GM23248 (cell line): ENCODE data around the gene PKD1L1. TPM values are rescaled to one million over a fixed set of nuclear protein-coding genes. Genes with fewer than 3 reads are reported as not detected.

ENCODE experiments used
- DNase-seq: peaks from one replicate; pipeline ENCODE4 v3.0.0-alpha.2; 2015
- H2AFZ ChIP-seq: fragments of 200-600 bp; sonication (generic); 2 replicates; pipeline ENCODE4 v1.6.1; 2016; ENCODE audit warnings: antibody characterized with exemption
- H3F3A ChIP-seq: fragments of 200-600 bp; sonication (generic); 2 replicates; pipeline ENCODE4 v1.6.1; 2016; ENCODE audit warnings: mild to moderate bottlenecking, antibody characterized with exemption, mixed run types; ENCODE audit not compliant: insufficient read depth
- H3K27ac ChIP-seq: fragments of 200-600 bp; sonication (generic); 2 replicates; pipeline ENCODE4 v1.5.1; 2016; ENCODE audit warnings: mild to moderate bottlenecking
- H3K27me3 ChIP-seq: fragments of 200-600 bp; sonication (generic); replicated peaks from 2 replicates; pipeline ENCODE4 v1.6.1; 2016; ENCODE audit warnings: mild to moderate bottlenecking; ENCODE audit not compliant: insufficient read depth
- H3K36me3 ChIP-seq: fragments of 200-600 bp; sonication (generic); 2 replicates; pipeline ENCODE4 v1.6.1; 2016; ENCODE audit warnings: low read depth, mild to moderate bottlenecking
- H3K4me1 ChIP-seq: fragments of 200-600 bp; sonication (generic); 2 replicates; pipeline ENCODE4 v1.6.1; 2016; ENCODE audit warnings: mild to moderate bottlenecking; ENCODE audit not compliant: insufficient read depth
- H3K4me2 ChIP-seq: fragments of 200-600 bp; sonication (generic); one replicate; pipeline ENCODE4 v1.6.1; 2016; ENCODE audit warnings: mild to moderate bottlenecking; ENCODE audit not compliant: unreplicated experiment
- H3K4me3 ChIP-seq: fragments of 200-600 bp; sonication (generic); 2 replicates; pipeline ENCODE4 v1.5.1; 2016; ENCODE audit warnings: mild to moderate bottlenecking
- H3K79me2 ChIP-seq: fragments of 200-600 bp; sonication (generic); 2 replicates; pipeline ENCODE4 v1.6.1; 2016; ENCODE audit warnings: mild to moderate bottlenecking; ENCODE audit not compliant: insufficient read depth
- H3K9ac ChIP-seq: fragments of 200-600 bp; sonication (generic); 2 replicates; pipeline ENCODE4 v1.6.1; 2016; ENCODE audit warnings: mild to moderate bottlenecking
- H3K9me2 ChIP-seq: fragments of 200-600 bp; sonication (generic); 2 replicates; pipeline ENCODE4 v1.6.1; 2016; ENCODE audit warnings: mixed run types, mild to moderate bottlenecking, moderate library complexity; ENCODE audit not compliant: insufficient read depth
- H3K9me3 ChIP-seq: fragments of 200-600 bp; sonication (generic); one replicate; pipeline ENCODE4 v1.6.1; 2017; ENCODE audit warnings: low read depth
- H4K20me1 ChIP-seq: fragments of 200-600 bp; sonication (generic); 2 replicates; pipeline ENCODE4 v1.6.0; 2016; ENCODE audit not compliant: insufficient read depth
- EZH2 ChIP-seq: fragments of 200-600 bp; sonication (generic); IDR thresholded peaks from 2 replicates; pipeline ENCODE4 v1.6.1; 2018; ENCODE audit warnings: antibody characterized with exemption, mild to moderate bottlenecking; ENCODE audit not compliant: insufficient read depth, poor library complexity, severe bottlenecking
- EZH2phosphoT487 ChIP-seq: fragments of 200-600 bp; sonication (generic); IDR thresholded peaks from 2 replicates; pipeline ENCODE4 v1.6.1; 2018; ENCODE audit warnings: antibody characterized with exemption, moderate library complexity, mild to moderate bottlenecking, low read depth; ENCODE audit not compliant: insufficient read depth
- WGBS, 2 experiments: methylation state at CpG; one replicate each; pipeline ENCODE4 v1.1.6; 2015 to 2017; ENCODE audit warnings: low lambda C conversion rate in 2 of 2, low coverage in 1 of 2; ENCODE audit errors: missing lambda C conversion rate in 2 of 2; 5-methylcytosine and 5-hydroxymethylcytosine counted together
- in situ Hi-C: fragments of 300-500 bp; cut with MboI; formaldehyde crosslinking; loops from 2 replicates; pipeline ENCODE4 v1.15.0; 2020
- polyA plus RNA-seq: library from polyadenylated mRNA; unstranded; fragments of >200 nt; fragmentation: Nextera tagmentation; extraction: Ambion mirVana; gene quantifications from 2 replicates; pipeline ENCODE4 v1.2.1, GENCODE V29; 2016
- total RNA-seq: library from RNA; depleted of rRNA; stranded (reverse); fragments of >200 nt; shearing (Covaris generic); gene quantifications from 2 replicates; pipeline ENCODE4 v1.2.3, GENCODE V29; 2014

The PKD1L1 gene
- total and polyA plus RNA-seq, 2 experiments from 2014 or later, result 0.06 to 0.11 TPM

GRCh38 chr7:47807126-47807525 lies 141.1 kb downstream of the PKD1L1 start:
- in situ Hi-C loops, result loop anchor here (25.0 kb wide), 1 partner anchor 1920 kb away; the partner anchor contains the start of gene IGFBP1

GRCh38 chr7:47806701-47807103 lies 141.6 kb downstream of the PKD1L1 start:
- Histone ChIP-seq H3K27me3 (no peaks in the 10 kb centered on the region), H3K4me2 (no peak overlapping the region), H3K27ac (no peak overlapping the region), H3K9ac (no peak overlapping the region), H3K79me2 (no peaks in the 10 kb centered on the region), H3K9me2 (no peaks in the 10 kb centered on the region), H3K4me3 (no peak overlapping the region), H3K9me3 (no peaks in the 10 kb centered on the region), H2AFZ (no peak overlapping the region), H3K36me3 (no peaks in the 10 kb centered on the region), H4K20me1 (no peaks in the 10 kb centered on the region), H3F3A (no peaks in the 10 kb centered on the region), H3K4me1 (no peaks in the 10 kb centered on the region)
- TF ChIP-seq EZH2 (no peak), EZH2phosphoT487 (no peak)
- no peak for DNase-seq
- in situ Hi-C loops, result loop anchor here (25.0 kb wide), 1 partner anchor 1919 kb away; the partner anchor contains the start of gene IGFBP1
- WGBS, 2 experiments, result 52% methylated on average over 7 of the region's 7 CpGs

More at GRCh38 chr7:47807126-47807525, 141.1 kb downstream of the PKD1L1 start:
- no peak overlapping the region for H3K9ac ChIP-seq
- TF ChIP-seq EZH2phosphoT487 (no peak), EZH2 (no peak)
- H3K4me1 ChIP-seq, result no peaks in the 10 kb centered on the region
- 81 to 88% methylated on average over 3 of the region's 3 CpGs for WGBS, 2 experiments
- H3K27me3 ChIP-seq, result no peaks in the 10 kb centered on the region
- no peak overlapping the region for H3K4me2 ChIP-seq
- no peaks in the 10 kb centered on the region for H3K9me3 ChIP-seq
- H3F3A ChIP-seq, result no peaks in the 10 kb centered on the region
- no peak overlapping the region for H3K27ac ChIP-seq
- no peaks in the 10 kb centered on the region for H3K79me2 ChIP-seq
- no peaks in the 10 kb centered on the region for H4K20me1 ChIP-seq
- H3K9me2 ChIP-seq, result no peaks in the 10 kb centered on the region
- no peak overlapping the region for H2AFZ ChIP-seq
- no peak overlapping the region for H3K4me3 ChIP-seq
- no peaks in the 10 kb centered on the region for H3K36me3 ChIP-seq
- DNase-seq, result no peak

GRCh38 chr7:47804767-47805545 lies 143.3 kb downstream of the PKD1L1 start:
- no peak overlapping the region for H3K4me2 ChIP-seq
- TF ChIP-seq EZH2phosphoT487 (no peak), EZH2 (no peak)
- no peaks in the 10 kb centered on the region for H3F3A ChIP-seq
- H3K79me2 ChIP-seq, result no peaks in the 10 kb centered on the region
- no peak overlapping the region for H3K4me3 ChIP-seq
- no peaks in the 10 kb centered on the region for H3K36me3 ChIP-seq
- H4K20me1 ChIP-seq, result no peaks in the 10 kb centered on the region
- no peaks in the 10 kb centered on the region for H3K9me2 ChIP-seq
- no peaks in the 10 kb centered on the region for H3K9me3 ChIP-seq
- WGBS, 2 experiments, result 83 to 85% methylated on average over 6 of the region's 6 CpGs
- DNase-seq, result no peak
- H2AFZ ChIP-seq, result no peak overlapping the region
- H3K27me3 ChIP-seq, result no peaks in the 10 kb centered on the region
- H3K4me1 ChIP-seq, result no peaks in the 10 kb centered on the region
- H3K27ac ChIP-seq, result no peak overlapping the region
- no peak overlapping the region for H3K9ac ChIP-seq
- in situ Hi-C loops, result loop anchor here (25.0 kb wide), 1 partner anchor 1918 kb away; the partner anchor contains the start of gene IGFBP1

- no peak overlapping the region for H3K4me2 ChIP-seq
- H3K9ac ChIP-seq, result no peak overlapping the region
- no peak for TF ChIP-seq EZH2
- no peak for TF ChIP-seq EZH2phosphoT487
- no peak overlapping the region for H2AFZ ChIP-seq
- no peaks in the 10 kb centered on the region for H3K79me2 ChIP-seq
- no peak overlapping the region for H3K4me3 ChIP-seq
- in situ Hi-C loops, result loop anchor here (25.0 kb wide), 1 partner anchor 1917 kb away; the partner anchor contains the start of gene IGFBP1
- H3K4me1 ChIP-seq, result no peaks in the 10 kb centered on the region
- no peaks in the 10 kb centered on the region for H3F3A ChIP-seq
- no peak for DNase-seq
- H3K9me2 ChIP-seq, result no peaks in the 10 kb centered on the region
- no peak overlapping the region for H3K27ac ChIP-seq
- no peaks in the 10 kb centered on the region for H3K36me3 ChIP-seq
- H3K9me3 ChIP-seq, result no peaks in the 10 kb centered on the region
- 86 to 90% methylated on average over 4 of the region's 4 CpGs for WGBS, 2 experiments
- H4K20me1 ChIP-seq, result no peaks in the 10 kb centered on the region
- no peaks in the 10 kb centered on the region for H3K27me3 ChIP-seq
These were observed 144.4 kb downstream of the PKD1L1 start for GRCh38 chr7:47803846-47804245.
